Urinary bladder (tissue), 4 donors: ENCODE results near the gene SLC34A1. TPM values are rescaled to one million over a fixed set of nuclear protein-coding genes. Genes with fewer than 3 reads are reported as not detected.
A peak's percentile ranks its signal among the peaks of the same experiment; 100 is the strongest.

Experiments
- DNase-seq: peaks from one replicate; pipeline ENCODE4 v3.0.0-alpha.2; 2015; ENCODE audit errors: extremely low spot score
- H3K27ac ChIP-seq: one replicate; pipeline ENCODE4 v1.5.1; 2013; ENCODE audit warnings: low read depth, mild to moderate bottlenecking, moderate library complexity
- H3K36me3 ChIP-seq: one replicate; pipeline ENCODE4 v1.6.1; 2013; ENCODE audit warnings: mild to moderate bottlenecking, moderate library complexity; ENCODE audit not compliant: insufficient read depth
- H3K4me1 ChIP-seq: one replicate; pipeline ENCODE4 v1.6.1; 2013; ENCODE audit warnings: mild to moderate bottlenecking, moderate library complexity; ENCODE audit not compliant: insufficient read depth
- H3K4me3 ChIP-seq: one replicate; pipeline ENCODE4 v1.5.1; 2013; ENCODE audit warnings: low read depth, low read length
- WGBS: extraction: QIAGEN DNeasy Blood & Tissue Kit; methylation state at CpG from one replicate; pipeline ENCODE4 v1.1.7; 2013; 5-methylcytosine and 5-hydroxymethylcytosine counted together
- polyA plus RNA-seq: library from polyadenylated mRNA; stranded (reverse); fragments of 200-250 nt; gene quantifications from one replicate; pipeline ENCODE4 v1.2.3, GENCODE V29; 2013
- total RNA-seq: library from RNA; depleted of rRNA; stranded (reverse); fragments of >200 nt; gene quantifications from one replicate; pipeline ENCODE4 v1.2.3, GENCODE V29; 2014
- donor health status: healthy with polysubstance abuse.
- donor health status: healthy.

The SLC34A1 gene
- total and polyA plus RNA-seq, 2 donors: 0.04 TPM; not detected in 1

GRCh38 chr5:177446200-177447065 lies 62.2 kb downstream of the SLC34A1 start, which contains the start of gene PRR7:
PRR7 (plus strand) TSS chr5:177446814; CDS start chr5:177455068, 8,254 bp downstream.
- H3K36me3 ChIP-seq: no peaks in the 10 kb centered on the region
- no peaks in the 10 kb centered on the region for H3K4me1 ChIP-seq
- H3K4me3 ChIP-seq: peak within 1 kb of the TSS; percentile 54
- H3K27ac ChIP-seq: no peak within 1 kb of the TSS
- no peak for DNase-seq
- under 1% methylated on average over 89 of the region's 89 CpGs for WGBS

DNA sequence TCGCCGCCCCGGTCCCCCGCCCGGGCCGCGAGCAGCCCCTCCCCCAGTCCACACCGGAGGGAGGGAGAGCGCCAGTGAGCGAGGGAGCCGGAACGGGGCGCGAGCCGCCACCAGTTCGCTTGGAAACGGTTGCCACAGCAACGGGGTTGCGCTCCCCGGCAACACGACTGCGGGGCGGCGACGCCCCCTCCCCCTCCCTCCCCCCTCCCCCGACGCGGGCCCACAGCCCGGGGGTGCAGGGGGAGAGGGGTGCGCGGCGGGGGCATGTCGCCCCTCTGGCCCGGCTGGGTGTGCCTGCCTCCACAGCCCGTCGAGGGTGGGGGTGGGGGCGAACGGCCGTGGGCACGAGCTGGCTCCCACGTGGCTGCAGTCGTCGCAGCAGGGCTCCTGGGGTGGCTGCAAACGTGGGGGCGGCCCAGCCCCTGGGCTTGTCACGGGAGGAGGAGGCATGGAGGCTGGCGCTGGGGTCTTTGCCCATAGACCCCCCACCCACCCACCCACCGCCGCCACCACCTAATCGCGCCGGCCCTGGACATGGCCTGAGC lies 62.9 kb downstream of the SLC34A1 start:
- DNase-seq: no peak
- Histone ChIP-seq H3K36me3 (no peaks in the 10 kb centered on the region), H3K27ac (no peak overlapping the region), H3K4me1 (no peaks in the 10 kb centered on the region), H3K4me3 (peak overlapping the region; percentile 54)
- under 1% methylated on average over 48 of the region's 52 CpGs for WGBS

DNA sequence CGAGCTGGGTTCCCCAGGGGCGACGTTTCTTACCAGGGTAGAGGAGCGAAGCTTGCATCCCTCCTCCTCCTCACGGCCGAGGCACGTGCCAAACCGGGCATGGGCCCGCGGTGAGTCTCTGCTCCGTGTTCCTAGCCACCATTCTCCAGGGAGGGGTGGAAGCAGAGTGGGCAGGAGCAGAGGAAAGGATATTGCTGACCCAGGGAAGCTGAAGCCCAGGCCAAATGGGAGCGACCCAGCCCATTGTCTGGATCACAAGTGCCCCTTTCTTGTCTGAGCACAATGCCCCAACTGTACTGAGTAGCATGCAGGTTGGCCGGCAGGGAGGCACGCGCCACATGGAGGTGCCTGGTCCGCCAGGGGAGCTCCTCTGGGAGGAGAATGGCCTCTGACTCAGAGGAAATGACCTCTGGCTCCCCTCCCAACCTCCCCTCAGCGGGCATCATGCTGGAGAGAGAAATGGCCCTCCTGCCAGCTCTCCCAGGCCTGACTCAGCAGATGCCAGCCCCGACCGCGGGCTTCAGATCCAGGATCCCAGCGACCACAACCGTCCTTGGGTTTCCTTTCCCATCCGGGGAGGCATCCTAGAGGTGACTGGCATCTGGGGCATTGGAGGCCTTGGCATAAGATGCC lies 63.5 kb downstream of the SLC34A1 start:
- H3K4me1 ChIP-seq: no peaks in the 10 kb centered on the region
- no peak overlapping the region for H3K27ac ChIP-seq
- 24% methylated on average over 23 of the region's 23 CpGs for WGBS
- no peaks in the 10 kb centered on the region for H3K36me3 ChIP-seq
- peak overlapping the region; percentile 54 for H3K4me3 ChIP-seq
- DNase-seq: no peak

Other genes with a start within 250 kb of the SLC34A1 start
- 9.7 TPM for gene RAB24, start 80.7 kb upstream of the SLC34A1 start, total RNA-seq
- 50.6 TPM for gene RAB24, start 80.7 kb upstream of the SLC34A1 start, polyA plus RNA-seq
- 40.8 TPM for gene PRELID1, start 80.6 kb upstream of the SLC34A1 start, total RNA-seq
- gene PRELID1, start 80.6 kb upstream of the SLC34A1 start, polyA plus RNA-seq: 122 TPM
- gene MXD3, start 72.5 kb upstream of the SLC34A1 start, total RNA-seq: 11.3 TPM
- 4.0 TPM for gene MXD3, start 72.5 kb upstream of the SLC34A1 start, polyA plus RNA-seq
- 101 TPM for gene LMAN2, start 32.8 kb upstream of the SLC34A1 start, total RNA-seq
- 209 TPM for gene LMAN2, start 32.8 kb upstream of the SLC34A1 start, polyA plus RNA-seq
- 4.7 TPM for gene RGS14, start 26.5 kb upstream of the SLC34A1 start, total RNA-seq
- 16.4 TPM for gene RGS14, start 26.5 kb upstream of the SLC34A1 start, polyA plus RNA-seq
- not detected for gene PFN3, start 16.2 kb downstream of the SLC34A1 start, total RNA-seq
- gene PFN3, start 16.2 kb downstream of the SLC34A1 start, polyA plus RNA-seq: not detected
- gene F12, start 25.1 kb downstream of the SLC34A1 start, total RNA-seq: not detected
- gene F12, start 25.1 kb downstream of the SLC34A1 start, polyA plus RNA-seq: 1.1 TPM
- gene GRK6, start 42.2 kb downstream of the SLC34A1 start, total RNA-seq: 13.4 TPM
- gene GRK6, start 42.2 kb downstream of the SLC34A1 start, polyA plus RNA-seq: 27.7 TPM
- 0.58 TPM for gene PRR7, start 62.4 kb downstream of the SLC34A1 start, total RNA-seq
- gene PRR7, start 62.4 kb downstream of the SLC34A1 start, polyA plus RNA-seq: 2.4 TPM
- 53.9 TPM for gene DBN1, start 89.2 kb downstream of the SLC34A1 start, total RNA-seq
- 96.5 TPM for gene DBN1, start 89.2 kb downstream of the SLC34A1 start, polyA plus RNA-seq
- gene PDLIM7, start 113.2 kb downstream of the SLC34A1 start, total RNA-seq: 102 TPM
- 728 TPM for gene PDLIM7, start 113.2 kb downstream of the SLC34A1 start, polyA plus RNA-seq
- gene DOK3, start 125.4 kb downstream of the SLC34A1 start, total RNA-seq: 2.9 TPM
- 8.5 TPM for gene DOK3, start 125.4 kb downstream of the SLC34A1 start, polyA plus RNA-seq
- gene DDX41, start 132.5 kb downstream of the SLC34A1 start, total RNA-seq: 27.4 TPM
- 65.6 TPM for gene DDX41, start 132.5 kb downstream of the SLC34A1 start, polyA plus RNA-seq
- gene FAM193B, start 170.1 kb downstream of the SLC34A1 start, total RNA-seq: 22.8 TPM
- gene FAM193B, start 170.1 kb downstream of the SLC34A1 start, polyA plus RNA-seq: 66.7 TPM
- 50.9 TPM for gene TMED9, start 207.8 kb downstream of the SLC34A1 start, total RNA-seq
- 136 TPM for gene TMED9, start 207.8 kb downstream of the SLC34A1 start, polyA plus RNA-seq
- 14.3 TPM for gene B4GALT7, start 215.7 kb downstream of the SLC34A1 start, total RNA-seq
- gene B4GALT7, start 215.7 kb downstream of the SLC34A1 start, polyA plus RNA-seq: 29.4 TPM